Duodenal mucosa (tissue), 2 donors: ENCODE results near the gene CXADR.

Source experiments
- H3K27ac ChIP-seq: one replicate; pipeline ENCODE4 v1.7.0; 2013; ENCODE audit warnings: low read depth, low read length
- H3K27me3 ChIP-seq, 2 donors: one replicate each; pipeline ENCODE4 v1.7.0; 2013; ENCODE audit warnings: low read length in 2 of 2, control low read depth in 1 of 2; ENCODE audit not compliant: insufficient read depth in 2 of 2, control insufficient read depth in 1 of 2
- H3K36me3 ChIP-seq, 2 donors: one replicate each; pipeline ENCODE4 v1.7.0; 2013; ENCODE audit warnings: low read length in 2 of 2, control low read depth in 1 of 2; ENCODE audit not compliant: insufficient read depth in 2 of 2, control insufficient read depth in 1 of 2
- H3K4me1 ChIP-seq, 2 donors: one replicate each; pipeline ENCODE4 v1.7.0; 2013; ENCODE audit warnings: low read length in 2 of 2, control low read depth in 1 of 2; ENCODE audit not compliant: insufficient read depth in 2 of 2, control insufficient read depth in 1 of 2
- H3K4me3 ChIP-seq, 2 donors: one replicate each; pipeline ENCODE4 v1.7.0; 2013; ENCODE audit warnings: low read length in 2 of 2, low read depth in 1 of 2
- H3K9ac ChIP-seq, 2 donors: one replicate each; pipeline ENCODE4 v1.7.0; 2013; ENCODE audit warnings: low read length in 2 of 2, low read depth in 1 of 2
- H3K9me3 ChIP-seq, 2 donors: one replicate each; pipeline ENCODE4 v1.7.0; 2013; ENCODE audit warnings: low read length in 2 of 2, control low read depth in 1 of 2; ENCODE audit not compliant: control insufficient read depth in 1 of 2

Gene CXADR

GRCh38 chr21:17560377-17561025 is 47.7 kb downstream of the CXADR start:
- H3K36me3 ChIP-seq, result peaks cover 0 to 38% of the 10 kb centered on the region in 2 donors
- H3K4me3 ChIP-seq, result no peak overlapping the region
- H3K27me3 ChIP-seq, result no peaks in the 10 kb centered on the region
- H3K4me1 ChIP-seq, result no peaks in the 10 kb centered on the region
- no peaks in the 10 kb centered on the region for H3K9me3 ChIP-seq
- H3K9ac ChIP-seq, result no peak overlapping the region
- H3K27ac ChIP-seq, result no peak overlapping the region

GRCh38 chr21:17570786-17571185 is 57.9 kb downstream of the CXADR start:
- no peaks in the 10 kb centered on the region for H3K27me3 ChIP-seq

GRCh38 chr21:17572431-17572830 is 59.6 kb downstream of the CXADR start:
- H3K9ac ChIP-seq, result no peak overlapping the region
- H3K27ac ChIP-seq, result no peak overlapping the region
- H3K27me3 ChIP-seq, result no peaks in the 10 kb centered on the region
- H3K4me1 ChIP-seq, result no peaks in the 10 kb centered on the region
- no peak overlapping the region for H3K4me3 ChIP-seq
- peaks cover 0 to 4% of the 10 kb centered on the region in 2 donors for H3K36me3 ChIP-seq
- no peaks in the 10 kb centered on the region for H3K9me3 ChIP-seq

More at GRCh38 chr21:17570786-17571185, 57.9 kb downstream of the CXADR start:
- Histone ChIP-seq H3K4me1 (no peaks in the 10 kb centered on the region), H3K9me3 (no peaks in the 10 kb centered on the region), H3K9ac (no peak overlapping the region), H3K27ac (no peak overlapping the region), H3K4me3 (no peak overlapping the region), H3K36me3 (peaks cover 0 to 4% of the 10 kb centered on the region in 2 donors)

GRCh38 chr21:17575076-17575475 is 62.2 kb downstream of the CXADR start:
- Histone ChIP-seq H3K4me3 (no peak overlapping the region), H3K4me1 (peaks cover 0 to 6% of the 10 kb centered on the region in 2 donors), H3K27me3 (no peaks in the 10 kb centered on the region), H3K9me3 (no peaks in the 10 kb centered on the region), H3K27ac (no peak overlapping the region), H3K9ac (no peak overlapping the region), H3K36me3 (peaks cover 0 to 4% of the 10 kb centered on the region in 2 donors)

- no peaks in the 10 kb centered on the region for H3K9me3 ChIP-seq
- no peak overlapping the region for H3K27ac ChIP-seq
- no peak overlapping the region for H3K4me3 ChIP-seq
- no peak overlapping the region for H3K9ac ChIP-seq
- H3K4me1 ChIP-seq, result peaks cover 0 to 6% of the 10 kb centered on the region in 2 donors
- H3K36me3 ChIP-seq, result peaks cover 0 to 4% of the 10 kb centered on the region in 2 donors
- no peaks in the 10 kb centered on the region for H3K27me3 ChIP-seq
Measured at GRCh38 chr21:17576080-17576835, 63.4 kb downstream of the CXADR start.

GRCh38 chr21:17577701-17578100 is 64.9 kb downstream of the CXADR start:
- Histone ChIP-seq H3K9ac (no peak overlapping the region), H3K27me3 (no peaks in the 10 kb centered on the region), H3K4me1 (peaks cover 0 to 6% of the 10 kb centered on the region in 2 donors), H3K4me3 (no peak overlapping the region), H3K27ac (no peak overlapping the region), H3K36me3 (peaks cover 0 to 5% of the 10 kb centered on the region in 2 donors), H3K9me3 (no peaks in the 10 kb centered on the region)

GRCh38 chr21:17578162-17578561 is 65.3 kb downstream of the CXADR start:
- H3K27me3 ChIP-seq, result no peaks in the 10 kb centered on the region
- H3K4me1 ChIP-seq, result peaks cover 0 to 6% of the 10 kb centered on the region in 2 donors
- no peak overlapping the region for H3K4me3 ChIP-seq
- H3K27ac ChIP-seq, result no peak overlapping the region
- no peak overlapping the region for H3K9ac ChIP-seq
- no peaks in the 10 kb centered on the region for H3K9me3 ChIP-seq
- H3K36me3 ChIP-seq, result peaks cover 0 to 3% of the 10 kb centered on the region in 2 donors

- Histone ChIP-seq H3K4me3 (no peak overlapping the region), H3K27ac (no peak overlapping the region), H3K9me3 (no peaks in the 10 kb centered on the region), H3K4me1 (peaks cover 0 to 6% of the 10 kb centered on the region in 2 donors), H3K36me3 (peaks cover 0 to 3% of the 10 kb centered on the region in 2 donors), H3K9ac (no peak overlapping the region), H3K27me3 (no peaks in the 10 kb centered on the region)
Measured at GRCh38 chr21:17578876-17579275, 66.0 kb downstream of the CXADR start.

- H3K27me3 ChIP-seq, result no peaks in the 10 kb centered on the region
- no peak overlapping the region for H3K9ac ChIP-seq
- peaks cover 0 to 3% of the 10 kb centered on the region in 2 donors for H3K36me3 ChIP-seq
- peaks cover 0 to 6% of the 10 kb centered on the region in 2 donors for H3K4me1 ChIP-seq
- no peaks in the 10 kb centered on the region for H3K9me3 ChIP-seq
- H3K4me3 ChIP-seq, result no peak overlapping the region
- H3K27ac ChIP-seq, result no peak overlapping the region
Measured at GRCh38 chr21:17580319-17580718, 67.5 kb downstream of the CXADR start.

GRCh38 chr21:17583898-17584297 is 71.1 kb downstream of the CXADR start:
- Histone ChIP-seq H3K27ac (no peak overlapping the region), H3K27me3 (no peaks in the 10 kb centered on the region), H3K9ac (no peak overlapping the region), H3K4me1 (no peaks in the 10 kb centered on the region), H3K9me3 (no peaks in the 10 kb centered on the region), H3K36me3 (peaks cover 0 to 3% of the 10 kb centered on the region in 2 donors), H3K4me3 (no peak overlapping the region)
